Measurements from ENCODE around the gene NOC4L. TPM values are rescaled to one million over a fixed set of nuclear protein-coding genes. Genes with fewer than 3 reads are reported as not detected.

The NOC4L gene
- total RNA-seq, 1 experiment from 2014 or later = 39.6 TPM

- Mint-ChIP-seq H3K27ac (ENCODE audit: unreplicated experiment) (peak overlapping the region; percentile 89), H3K27me3 (ENCODE audit: insufficient read depth, unreplicated experiment) (no peaks in the 10 kb centered on the region), H3K9me3 (ENCODE audit: unreplicated experiment) (no peaks in the 10 kb centered on the region), H3K4me1 (ENCODE audit: low read depth, unreplicated experiment) (no peaks in the 10 kb centered on the region), H3K36me3 (ENCODE audit: insufficient read depth, unreplicated experiment) (peaks cover 51% of the 10 kb centered on the region), H3K4me3 (ENCODE audit: unreplicated experiment) (peak overlapping the region; percentile 85)
- TF ChIP-seq CTCF (IDR thresholded peaks at IDR 0.05; ENCODE audit: insufficient read depth in 1 of 2, low read depth in 1 of 2, low read length in 1 of 2, severe bottlenecking in 1 of 2, unreplicated experiment in 1 of 2) = no peak
- BruUV-seq (replicated peaks) = no TSS peak
- ChIA-PET CTCF (interaction anchor here (1.1 kb wide), 1 partner anchor 9 kb away, joined by 4 read pairs; no protein-coding TSS in a partner anchor), POLR2A (no interaction called here)
- no peaks in the 10 kb centered on the region for H3K9me3 ChIP-seq
- peaks cover 6% of the 10 kb centered on the region for H3K4me1 ChIP-seq
- no peaks in the 10 kb centered on the region for H3K27me3 ChIP-seq (replicated peaks; ENCODE audit: control insufficient read depth, insufficient read depth, low read length)
- peaks cover 2% of the 10 kb centered on the region for H3K36me3 ChIP-seq (ENCODE audit: control insufficient read depth, insufficient read depth, low read length)
- no peak for DNase-seq
- peak overlapping the region; percentile 90 for H3K4me3 ChIP-seq (ENCODE audit: low read depth, low read length)
- intact Hi-C loops (cut with micrococcal nuclease; ENCODE audit: unreplicated experiment) = loop anchor here (2.0 kb wide), 1 partner anchor 60 kb away; no protein-coding TSS in a partner anchor
Measured at GRCh38 chr12:132144810-132145168, 532 bp downstream of the NOC4L start.

GRCh38 chr12:132145334-132145733, 1.1 kb downstream of the NOC4L start:
- BruUV-seq (replicated peaks) = no TSS peak
- Mint-ChIP-seq H3K27ac (ENCODE audit: unreplicated experiment) (peak overlapping the region; percentile 89), H3K4me1 (ENCODE audit: low read depth, unreplicated experiment) (no peaks in the 10 kb centered on the region), H3K9me3 (ENCODE audit: unreplicated experiment) (no peaks in the 10 kb centered on the region), H3K27me3 (ENCODE audit: insufficient read depth, unreplicated experiment) (no peaks in the 10 kb centered on the region), H3K4me3 (ENCODE audit: unreplicated experiment) (peak overlapping the region; percentile 85), H3K36me3 (ENCODE audit: insufficient read depth, unreplicated experiment) (peaks cover 48% of the 10 kb centered on the region)
- H3K27me3 ChIP-seq (replicated peaks; ENCODE audit: control insufficient read depth, insufficient read depth, low read length) = no peaks in the 10 kb centered on the region
- DNase-seq = no peak
- peaks cover 2% of the 10 kb centered on the region for H3K36me3 ChIP-seq (ENCODE audit: control insufficient read depth, insufficient read depth, low read length)
- intact Hi-C loops (cut with micrococcal nuclease; ENCODE audit: unreplicated experiment) = loop anchor here (2.0 kb wide), 1 partner anchor 61 kb away; no protein-coding TSS in a partner anchor
- CTCF ChIA-PET = interaction anchor here (1.1 kb wide), 1 partner anchor 9 kb away, joined by 4 read pairs; no protein-coding TSS in a partner anchor
- H3K9me3 ChIP-seq = no peaks in the 10 kb centered on the region
- peak overlapping the region; percentile 90 for H3K4me3 ChIP-seq (ENCODE audit: low read depth, low read length)
- POLR2A ChIA-PET = no interaction called here
- no peak for TF ChIP-seq CTCF (IDR thresholded peaks at IDR 0.05; ENCODE audit: insufficient read depth in 1 of 2, low read depth in 1 of 2, low read length in 1 of 2, severe bottlenecking in 1 of 2, unreplicated experiment in 1 of 2)
- H3K4me1 ChIP-seq = peaks cover 6% of the 10 kb centered on the region

GRCh38 chr12:132146098-132146497, 1.8 kb downstream of the NOC4L start:
- BruUV-seq (replicated peaks) = no TSS peak
- TF ChIP-seq CTCF (IDR thresholded peaks at IDR 0.05; ENCODE audit: insufficient read depth in 1 of 2, low read depth in 1 of 2, low read length in 1 of 2, severe bottlenecking in 1 of 2, unreplicated experiment in 1 of 2) = no peak
- Histone ChIP-seq H3K27me3 (replicated peaks; ENCODE audit: control insufficient read depth, insufficient read depth, low read length) (no peaks in the 10 kb centered on the region), H3K9me3 (no peaks in the 10 kb centered on the region), H3K36me3 (ENCODE audit: control insufficient read depth, insufficient read depth, low read length) (peaks cover 2% of the 10 kb centered on the region), H3K4me1 (peaks cover 6% of the 10 kb centered on the region), H3K4me3 (ENCODE audit: low read depth, low read length) (no peak overlapping the region)
- peak overlapping the region; percentile 85 for H3K4me3 Mint-ChIP-seq (ENCODE audit: unreplicated experiment)
- intact Hi-C loops (cut with micrococcal nuclease; ENCODE audit: unreplicated experiment) = no loop called here
- ChIA-PET CTCF (no interaction called here), POLR2A (no interaction called here)
- H3K27me3 Mint-ChIP-seq (ENCODE audit: insufficient read depth, unreplicated experiment) = no peaks in the 10 kb centered on the region
- peak overlapping the region; percentile 16 for H3K27ac Mint-ChIP-seq (ENCODE audit: unreplicated experiment)
- no peak for DNase-seq
- H3K9me3 Mint-ChIP-seq (ENCODE audit: unreplicated experiment) = no peaks in the 10 kb centered on the region
- H3K4me1 Mint-ChIP-seq (ENCODE audit: low read depth, unreplicated experiment) = no peaks in the 10 kb centered on the region
- H3K36me3 Mint-ChIP-seq (ENCODE audit: insufficient read depth, unreplicated experiment) = peaks cover 50% of the 10 kb centered on the region

Data from Caco-2 (cell line).